ENCODE results near the gene BMPER. TPM values are rescaled to one million over a fixed set of nuclear protein-coding genes. Genes with fewer than 3 reads are reported as not detected.
A peak's percentile ranks its signal among the peaks of the same experiment; 100 is the strongest.

Gene BMPER
- total and polyA plus RNA-seq, 2 donors (not counting 1 experiment from before 2014, with no cell fraction given) = 12.2 to 15.9 TPM

DNA sequence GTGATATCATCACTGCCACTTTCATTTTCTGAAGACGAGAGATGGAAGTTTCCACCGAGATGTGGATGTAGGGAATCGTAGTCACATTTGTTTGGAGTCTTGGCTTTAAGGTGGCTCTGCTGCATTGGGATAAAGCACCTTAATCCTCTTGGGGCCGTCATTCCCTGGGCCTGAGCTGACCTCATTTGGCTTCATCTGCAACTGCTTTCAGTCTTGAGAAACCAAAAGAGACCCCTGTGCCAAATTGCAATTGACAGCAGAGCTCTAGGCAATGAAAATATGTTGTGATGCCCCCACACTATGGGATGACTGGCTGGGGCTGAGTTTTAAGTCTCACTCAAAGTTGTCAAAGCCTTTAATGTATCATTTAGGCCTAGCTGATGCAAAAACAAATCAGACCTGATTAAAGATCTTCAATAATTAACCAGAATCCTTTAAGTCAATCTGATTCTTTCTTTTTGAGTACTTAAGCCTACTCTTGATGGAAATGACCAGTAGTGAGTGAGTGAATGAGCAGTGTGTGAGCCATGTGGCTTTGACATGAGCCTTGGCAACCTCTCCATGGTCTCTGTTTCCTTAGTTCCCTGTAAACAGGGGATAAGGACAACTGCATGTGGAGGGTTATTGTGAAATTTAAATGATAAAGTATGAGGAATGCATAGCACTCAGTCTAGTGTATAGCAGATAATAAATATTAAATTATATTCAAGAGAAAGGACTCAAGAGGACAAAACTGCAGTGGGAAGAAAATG is 155.0 kb downstream of the BMPER start:
- Histone ChIP-seq H3K79me2 (ENCODE audit: control insufficient read depth, insufficient read depth, low read length) (no peaks in the 10 kb centered on the region), H3K27me3 (ENCODE audit: control insufficient read depth, insufficient read depth, low read length) (no peaks in the 10 kb centered on the region), H3K4me1 (ENCODE audit: control insufficient read depth, extremely low read depth, insufficient read depth, low read length) (peaks cover 11% of the 10 kb centered on the region), H3K36me3 (ENCODE audit: control insufficient read depth, insufficient read depth, low read length) (no peaks in the 10 kb centered on the region), H3K4me3 (replicated peaks in 1 of 4; ENCODE audit: control extremely low read depth in 1 of 4, insufficient read depth in 1 of 4, low read depth in 3 of 4, low read length in 4 of 4) (no peak overlapping the region), H2AFZ (ENCODE audit: low read length) (no peak overlapping the region), H3K4me2 (ENCODE audit: extremely low read depth, insufficient read depth, low read length) (peak overlapping the region; percentile 26), H3K9ac (ENCODE audit: insufficient read depth, low read length) (no peak overlapping the region), H3K27ac (ENCODE audit: insufficient read depth, low read length) (peak overlapping the region; percentile 40), H3K9me3 (ENCODE audit: control insufficient read depth, insufficient read depth, low read depth, low read length) (no peaks in the 10 kb centered on the region), H4K20me1 (ENCODE audit: control insufficient read depth, extremely low read depth, insufficient read depth, low read length) (no peaks in the 10 kb centered on the region)
- TF ChIP-seq, protein P1, sequence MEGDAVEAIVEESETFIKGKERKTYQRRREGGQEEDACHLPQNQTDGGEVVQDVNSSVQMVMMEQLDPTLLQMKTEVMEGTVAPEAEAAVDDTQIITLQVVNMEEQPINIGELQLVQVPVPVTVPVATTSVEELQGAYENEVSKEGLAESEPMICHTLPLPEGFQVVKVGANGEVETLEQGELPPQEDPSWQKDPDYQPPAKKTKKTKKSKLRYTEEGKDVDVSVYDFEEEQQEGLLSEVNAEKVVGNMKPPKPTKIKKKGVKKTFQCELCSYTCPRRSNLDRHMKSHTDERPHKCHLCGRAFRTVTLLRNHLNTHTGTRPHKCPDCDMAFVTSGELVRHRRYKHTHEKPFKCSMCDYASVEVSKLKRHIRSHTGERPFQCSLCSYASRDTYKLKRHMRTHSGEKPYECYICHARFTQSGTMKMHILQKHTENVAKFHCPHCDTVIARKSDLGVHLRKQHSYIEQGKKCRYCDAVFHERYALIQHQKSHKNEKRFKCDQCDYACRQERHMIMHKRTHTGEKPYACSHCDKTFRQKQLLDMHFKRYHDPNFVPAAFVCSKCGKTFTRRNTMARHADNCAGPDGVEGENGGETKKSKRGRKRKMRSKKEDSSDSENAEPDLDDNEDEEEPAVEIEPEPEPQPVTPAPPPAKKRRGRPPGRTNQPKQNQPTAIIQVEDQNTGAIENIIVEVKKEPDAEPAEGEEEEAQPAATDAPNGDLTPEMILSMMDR (conservative IDR thresholded peaks at IDR 0.05 in 1 of 2, IDR thresholded peaks at IDR 0.05 in 1 of 2; ENCODE audit: low read depth in 1 of 2, low read length in 2 of 2) = no peak
- no peak for TF ChIP-seq EZH2 (IDR thresholded peaks at IDR 0.05; ENCODE audit: low read length, missing control alignments)
- DNase-seq (ENCODE audit: low read depth in 2 of 2) = peak; percentile 66 to 72

DNA sequence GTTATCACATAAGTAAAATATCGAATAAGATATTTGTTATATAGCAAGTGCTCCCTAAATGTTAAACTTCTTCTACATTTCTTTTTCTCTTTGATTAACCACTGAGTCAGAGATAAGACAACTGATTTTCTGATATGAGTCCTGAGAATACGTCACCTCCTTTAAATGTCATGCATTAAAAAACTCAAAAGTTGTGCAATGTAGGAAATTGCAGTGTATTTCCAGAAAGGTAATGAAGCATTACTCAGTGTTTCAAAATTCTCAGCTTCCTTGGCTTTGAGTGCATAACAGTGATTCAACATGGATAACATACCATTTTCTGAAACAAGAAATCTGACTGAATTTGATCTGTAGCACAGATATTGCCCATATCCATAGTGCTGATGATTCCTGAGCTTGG is 155.8 kb downstream of the BMPER start:
- DNase-seq (ENCODE audit: low read depth in 2 of 2) = peak; percentile 74 to 88
- H3K4me3 ChIP-seq (replicated peaks in 1 of 4; ENCODE audit: control extremely low read depth in 1 of 4, insufficient read depth in 1 of 4, low read depth in 3 of 4, low read length in 4 of 4) = no peak overlapping the region
- H3K27me3 ChIP-seq (ENCODE audit: control insufficient read depth, insufficient read depth, low read length) = no peaks in the 10 kb centered on the region
- H2AFZ ChIP-seq (ENCODE audit: low read length) = no peak overlapping the region
- H3K36me3 ChIP-seq (ENCODE audit: control insufficient read depth, insufficient read depth, low read length) = no peaks in the 10 kb centered on the region
- no peak overlapping the region for H3K4me2 ChIP-seq (ENCODE audit: extremely low read depth, insufficient read depth, low read length)
- H3K27ac ChIP-seq (ENCODE audit: insufficient read depth, low read length) = peak overlapping the region; percentile 40
- no peaks in the 10 kb centered on the region for H3K9me3 ChIP-seq (ENCODE audit: control insufficient read depth, insufficient read depth, low read depth, low read length)
- TF ChIP-seq EZH2 (IDR thresholded peaks at IDR 0.05; ENCODE audit: low read length, missing control alignments) = no peak
- TF ChIP-seq, protein P1 (conservative IDR thresholded peaks at IDR 0.05 in 1 of 2, IDR thresholded peaks at IDR 0.05 in 1 of 2; ENCODE audit: low read depth in 1 of 2, low read length in 2 of 2) = no peak
- H3K4me1 ChIP-seq (ENCODE audit: control insufficient read depth, extremely low read depth, insufficient read depth, low read length) = peaks cover 11% of the 10 kb centered on the region
- H4K20me1 ChIP-seq (ENCODE audit: control insufficient read depth, extremely low read depth, insufficient read depth, low read length) = no peaks in the 10 kb centered on the region
- no peaks in the 10 kb centered on the region for H3K79me2 ChIP-seq (ENCODE audit: control insufficient read depth, insufficient read depth, low read length)
- H3K9ac ChIP-seq (ENCODE audit: insufficient read depth, low read length) = no peak overlapping the region

DNA sequence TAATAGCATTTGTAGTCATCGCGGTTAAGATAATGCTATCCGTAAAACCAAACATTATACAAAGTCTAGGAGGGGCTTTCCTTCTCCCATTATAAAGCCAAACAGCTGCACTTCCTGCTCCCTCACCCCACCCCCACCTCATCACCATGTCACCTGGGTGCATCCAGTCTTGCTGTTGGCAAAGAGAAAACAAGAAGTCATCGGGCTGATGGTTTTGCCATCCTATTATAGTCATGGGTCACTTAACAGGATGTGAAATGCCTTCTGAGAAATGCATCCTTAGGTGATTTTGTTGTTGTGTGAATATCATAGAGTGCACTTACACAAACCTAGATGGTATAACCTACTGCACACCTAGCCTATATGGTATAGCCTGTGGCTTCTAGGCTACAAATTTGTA is 157.0 kb downstream of the BMPER start:
- Histone ChIP-seq H4K20me1 (ENCODE audit: control insufficient read depth, extremely low read depth, insufficient read depth, low read length) (no peaks in the 10 kb centered on the region), H3K4me3 (replicated peaks in 1 of 4; ENCODE audit: control extremely low read depth in 1 of 4, insufficient read depth in 1 of 4, low read depth in 3 of 4, low read length in 4 of 4) (no peak overlapping the region), H3K9me3 (ENCODE audit: control insufficient read depth, insufficient read depth, low read depth, low read length) (no peaks in the 10 kb centered on the region), H2AFZ (ENCODE audit: low read length) (no peak overlapping the region), H3K27ac (ENCODE audit: insufficient read depth, low read length) (no peak overlapping the region), H3K4me1 (ENCODE audit: control insufficient read depth, extremely low read depth, insufficient read depth, low read length) (peaks cover 13% of the 10 kb centered on the region), H3K27me3 (ENCODE audit: control insufficient read depth, insufficient read depth, low read length) (no peaks in the 10 kb centered on the region), H3K9ac (ENCODE audit: insufficient read depth, low read length) (no peak overlapping the region), H3K4me2 (ENCODE audit: extremely low read depth, insufficient read depth, low read length) (no peak overlapping the region), H3K79me2 (ENCODE audit: control insufficient read depth, insufficient read depth, low read length) (no peaks in the 10 kb centered on the region), H3K36me3 (ENCODE audit: control insufficient read depth, insufficient read depth, low read length) (no peaks in the 10 kb centered on the region)
- TF ChIP-seq EZH2 (IDR thresholded peaks at IDR 0.05; ENCODE audit: low read length, missing control alignments) = no peak
- TF ChIP-seq, protein P1 (conservative IDR thresholded peaks at IDR 0.05 in 1 of 2, IDR thresholded peaks at IDR 0.05 in 1 of 2; ENCODE audit: low read depth in 1 of 2, low read length in 2 of 2) = no peak
- no peak for DNase-seq (ENCODE audit: low read depth in 2 of 2)
